ENCODE measurements around the gene GOLGA1. TPM values are rescaled to one million over a fixed set of nuclear protein-coding genes. Genes with fewer than 3 reads are reported as not detected.

GOLGA1 gene
- total and polyA plus RNA-seq, 12 donors = 6.8 to 26.0 (median 18.3) TPM

DNA sequence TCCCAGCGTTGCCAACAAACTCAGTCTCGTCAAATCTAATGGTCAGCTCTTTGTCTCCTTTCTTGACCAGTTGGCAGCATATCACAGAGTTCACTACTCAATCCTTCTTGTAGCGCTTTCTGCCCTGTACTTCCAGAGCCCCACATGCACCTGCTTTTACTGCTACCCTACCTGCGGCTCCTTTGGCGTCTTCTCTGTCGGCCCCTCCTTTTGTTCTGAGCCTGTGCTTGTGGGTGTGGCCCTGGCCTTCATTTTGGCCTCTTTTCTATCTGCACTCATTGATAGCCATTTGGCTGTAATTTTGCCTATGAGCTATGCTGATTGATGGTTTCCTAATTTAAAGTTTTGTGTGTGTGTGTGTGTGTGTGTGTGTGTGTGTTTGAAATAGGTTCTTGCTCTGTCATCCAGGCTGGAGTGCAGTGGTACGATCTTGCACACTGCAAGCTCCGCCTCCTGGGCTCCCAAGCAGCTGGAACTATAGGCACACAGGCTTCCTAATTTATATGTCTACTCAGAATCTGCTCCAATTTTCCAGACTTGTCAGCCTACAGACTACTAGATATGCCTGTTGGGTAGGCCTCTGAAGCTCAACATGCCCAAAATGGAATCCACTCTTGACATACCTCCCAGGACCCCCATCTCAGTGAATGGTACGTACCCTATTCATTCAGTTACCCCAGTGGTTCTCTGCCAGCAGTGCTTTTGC lies 46.7 kb downstream of the GOLGA1 start:
- no peaks in the 10 kb centered on the region for H3K9me3 ChIP-seq
- WGBS, 2 donors = 86 to 87% methylated on average over 9 of the region's 9 CpGs
- no peaks in the 10 kb centered on the region for H3K4me1 ChIP-seq
- ATAC-seq (peak in 1 of 8 donors; percentile 11), DNase-seq (no peak)
- no peak overlapping the region for H3K27ac ChIP-seq
- H3K27me3 ChIP-seq = no peaks in the 10 kb centered on the region
- H3K4me3 ChIP-seq = no peak overlapping the region
- intact Hi-C loops (cut with DNase I) = loop anchor here in 1 of 10 donors (1.0 kb wide), 1 partner anchor 120 kb away; no protein-coding TSS in a partner anchor
- H3K36me3 ChIP-seq = peaks cover 0 to 89% (median 55%) of the 10 kb centered on the region in 9 donors
- TF ChIP-seq, protein P1, sequence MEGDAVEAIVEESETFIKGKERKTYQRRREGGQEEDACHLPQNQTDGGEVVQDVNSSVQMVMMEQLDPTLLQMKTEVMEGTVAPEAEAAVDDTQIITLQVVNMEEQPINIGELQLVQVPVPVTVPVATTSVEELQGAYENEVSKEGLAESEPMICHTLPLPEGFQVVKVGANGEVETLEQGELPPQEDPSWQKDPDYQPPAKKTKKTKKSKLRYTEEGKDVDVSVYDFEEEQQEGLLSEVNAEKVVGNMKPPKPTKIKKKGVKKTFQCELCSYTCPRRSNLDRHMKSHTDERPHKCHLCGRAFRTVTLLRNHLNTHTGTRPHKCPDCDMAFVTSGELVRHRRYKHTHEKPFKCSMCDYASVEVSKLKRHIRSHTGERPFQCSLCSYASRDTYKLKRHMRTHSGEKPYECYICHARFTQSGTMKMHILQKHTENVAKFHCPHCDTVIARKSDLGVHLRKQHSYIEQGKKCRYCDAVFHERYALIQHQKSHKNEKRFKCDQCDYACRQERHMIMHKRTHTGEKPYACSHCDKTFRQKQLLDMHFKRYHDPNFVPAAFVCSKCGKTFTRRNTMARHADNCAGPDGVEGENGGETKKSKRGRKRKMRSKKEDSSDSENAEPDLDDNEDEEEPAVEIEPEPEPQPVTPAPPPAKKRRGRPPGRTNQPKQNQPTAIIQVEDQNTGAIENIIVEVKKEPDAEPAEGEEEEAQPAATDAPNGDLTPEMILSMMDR (IDR thresholded peaks at IDR 0.05) = no peak

DNA sequence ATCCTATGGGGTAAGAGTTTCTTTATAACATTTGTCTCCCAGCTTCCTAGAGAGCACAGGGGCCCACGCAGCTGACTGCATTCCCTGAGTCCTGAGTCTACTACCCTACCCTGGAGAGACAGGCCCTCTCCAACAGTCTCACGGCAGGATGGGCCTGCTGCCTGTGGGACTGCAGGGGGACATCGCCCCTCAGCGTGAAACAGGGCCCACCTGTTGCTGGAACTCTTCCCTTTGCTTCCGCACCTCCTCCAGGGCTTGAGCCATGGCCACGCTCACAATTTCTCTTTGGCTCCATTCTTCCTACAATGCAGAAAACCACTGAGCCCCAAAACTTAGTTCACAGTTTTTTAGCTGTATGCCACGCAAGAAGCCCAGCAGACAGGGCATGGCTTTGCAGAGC lies 50.7 kb downstream of the GOLGA1 start:
- intact Hi-C loops (cut with DNase I) = no loop called here
- no peak for DNase-seq
- 96 to 98% methylated on average over 7 of the region's 7 CpGs for WGBS, 2 donors

DNA sequence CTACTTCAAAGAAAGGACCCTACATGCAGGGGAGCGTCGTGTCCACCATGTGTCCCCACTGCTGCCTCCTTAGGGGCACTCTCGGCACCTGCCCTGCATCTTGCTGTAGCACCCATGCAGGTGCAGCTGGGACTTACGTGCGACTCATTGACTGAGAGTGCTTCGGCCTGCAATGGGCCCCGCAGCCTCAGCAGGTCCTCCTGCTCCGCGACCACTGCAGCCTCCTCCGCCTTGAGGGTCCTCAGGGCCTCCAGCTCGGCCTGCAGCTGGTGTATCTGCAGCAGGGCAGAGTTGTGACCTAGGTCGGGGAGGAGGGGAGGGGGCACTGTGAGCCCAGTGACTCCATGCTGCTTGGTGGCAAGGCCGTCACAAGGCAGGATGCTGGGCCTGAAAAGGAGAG lies 51.9 kb downstream of the GOLGA1 start:
- WGBS, 2 donors = 95 to 98% methylated on average over 13 of the region's 13 CpGs
- Histone ChIP-seq H3K27me3 (no peaks in the 10 kb centered on the region), H3K36me3 (peaks cover 4 to 100% (median 68%) of the 10 kb centered on the region in 9 donors), H3K4me1 (no peaks in the 10 kb centered on the region), H3K9me3 (no peaks in the 10 kb centered on the region), H3K27ac (no peak overlapping the region), H3K4me3 (no peak overlapping the region)
- ATAC-seq = no peak
- intact Hi-C loops (cut with DNase I) = no loop called here
- TF ChIP-seq, protein P1 (IDR thresholded peaks at IDR 0.05) = no peak
- DNase-seq = no peak

More for the DNA sequence above, 50.7 kb downstream of the GOLGA1 start:
- H3K9me3 ChIP-seq = no peaks in the 10 kb centered on the region
- H3K27ac ChIP-seq = no peak overlapping the region
- H3K36me3 ChIP-seq = peaks cover 0 to 95% (median 59%) of the 10 kb centered on the region in 9 donors
- H3K4me1 ChIP-seq = no peaks in the 10 kb centered on the region
- no peak for ATAC-seq
- H3K27me3 ChIP-seq = no peaks in the 10 kb centered on the region
- TF ChIP-seq, protein P1 (IDR thresholded peaks at IDR 0.05) = no peak
- no peak overlapping the region for H3K4me3 ChIP-seq

DNA sequence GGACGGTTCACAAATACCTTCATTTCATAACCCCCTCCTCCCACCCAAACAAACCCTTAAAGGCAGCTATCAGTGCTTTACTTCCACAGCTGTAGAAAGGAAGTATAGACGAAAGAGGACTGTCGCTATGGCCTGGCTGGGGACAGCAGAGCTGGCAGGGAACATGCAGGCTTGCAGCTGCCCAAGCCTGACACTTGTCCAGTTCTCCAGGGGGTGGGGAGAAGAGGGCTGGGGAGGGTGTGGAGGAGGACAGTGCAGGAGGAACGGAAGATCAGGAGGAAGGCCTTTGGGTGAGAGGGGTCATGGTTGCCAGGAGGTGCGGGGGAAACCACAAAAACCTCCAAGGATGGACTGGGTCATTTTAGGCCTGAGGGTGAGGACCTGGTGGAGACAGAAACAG lies 53.1 kb downstream of the GOLGA1 start:
- 85 to 91% methylated on average over 5 of the region's 5 CpGs for WGBS, 2 donors
- no peak for ATAC-seq

More for the DNA sequence above, 53.1 kb downstream of the GOLGA1 start:
- TF ChIP-seq, protein P1 (IDR thresholded peaks at IDR 0.05) = no peak
- peaks cover 4 to 100% (median 69%) of the 10 kb centered on the region in 9 donors for H3K36me3 ChIP-seq
- H3K27me3 ChIP-seq = no peaks in the 10 kb centered on the region
- no peak overlapping the region for H3K4me3 ChIP-seq
- no peak for DNase-seq
- no peak overlapping the region for H3K27ac ChIP-seq
- H3K9me3 ChIP-seq = no peaks in the 10 kb centered on the region
- intact Hi-C loops (cut with DNase I) = no loop called here
- no peaks in the 10 kb centered on the region for H3K4me1 ChIP-seq
